Suprapubic skin (tissue), 4 donors: ENCODE results near the gene MIS18BP1.
"Not testable (repeated sequence)": the region's sequence is repeated elsewhere in the genome, so short reads cannot be mapped to it uniquely, and the experiment has no call there.

ENCODE experiments used
- POLR2A ChIP-seq, 2 donors: fragments of 450-650 bp; IDR thresholded peaks; one replicate each; pipeline ENCODE4 v1.6.1; 2017; ENCODE audit warnings: antibody characterized with exemption in 2 of 2, mild to moderate bottlenecking in 2 of 2, moderate library complexity in 2 of 2
- POLR2AphosphoS5 ChIP-seq, 3 donors: sonication (generic); formaldehyde crosslinking; IDR thresholded peaks; one replicate each; pipeline ENCODE4 v1.6.1; 2017; ENCODE audit warnings: antibody characterized with exemption in 3 of 3
- TF ChIP-seq, protein P1 (sequence below), 2 donors: fragments of 200-600 bp in 1 of 2; fragments of 450-650 bp in 1 of 2; sonication (generic) in 1 of 2; IDR thresholded peaks; one replicate each; pipeline ENCODE4 v1.5.1; 2016 to 2019; ENCODE audit warnings: antibody characterized with exemption in 2 of 2, mild to moderate bottlenecking in 1 of 2, moderate library complexity in 1 of 2

DNA sequence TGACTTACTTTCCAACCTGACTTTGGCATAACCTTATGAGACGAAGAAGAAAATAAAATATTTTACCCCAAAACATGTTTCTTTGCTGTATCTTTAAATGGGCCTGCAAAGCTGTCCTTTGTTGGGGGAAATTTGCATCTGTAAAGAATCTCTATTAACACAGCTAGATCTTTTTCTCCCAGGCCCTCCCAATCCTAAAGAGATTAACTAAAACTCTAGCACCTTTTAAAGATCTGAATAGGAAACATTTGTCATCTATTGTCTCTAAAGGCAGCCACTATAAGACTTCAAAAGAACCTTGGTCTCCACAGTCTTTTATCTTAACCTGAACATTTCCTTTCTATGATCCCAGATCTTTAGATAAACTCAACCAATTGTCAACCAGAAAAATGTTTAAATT lies 41.8 kb upstream of the MIS18BP1 start:
- TF ChIP-seq, protein P1, sequence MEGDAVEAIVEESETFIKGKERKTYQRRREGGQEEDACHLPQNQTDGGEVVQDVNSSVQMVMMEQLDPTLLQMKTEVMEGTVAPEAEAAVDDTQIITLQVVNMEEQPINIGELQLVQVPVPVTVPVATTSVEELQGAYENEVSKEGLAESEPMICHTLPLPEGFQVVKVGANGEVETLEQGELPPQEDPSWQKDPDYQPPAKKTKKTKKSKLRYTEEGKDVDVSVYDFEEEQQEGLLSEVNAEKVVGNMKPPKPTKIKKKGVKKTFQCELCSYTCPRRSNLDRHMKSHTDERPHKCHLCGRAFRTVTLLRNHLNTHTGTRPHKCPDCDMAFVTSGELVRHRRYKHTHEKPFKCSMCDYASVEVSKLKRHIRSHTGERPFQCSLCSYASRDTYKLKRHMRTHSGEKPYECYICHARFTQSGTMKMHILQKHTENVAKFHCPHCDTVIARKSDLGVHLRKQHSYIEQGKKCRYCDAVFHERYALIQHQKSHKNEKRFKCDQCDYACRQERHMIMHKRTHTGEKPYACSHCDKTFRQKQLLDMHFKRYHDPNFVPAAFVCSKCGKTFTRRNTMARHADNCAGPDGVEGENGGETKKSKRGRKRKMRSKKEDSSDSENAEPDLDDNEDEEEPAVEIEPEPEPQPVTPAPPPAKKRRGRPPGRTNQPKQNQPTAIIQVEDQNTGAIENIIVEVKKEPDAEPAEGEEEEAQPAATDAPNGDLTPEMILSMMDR (IDR thresholded peaks at IDR 0.05), result not testable (repeated sequence)
- not testable (repeated sequence) for TF ChIP-seq POLR2AphosphoS5, POLR2A (IDR thresholded peaks at IDR 0.05)
